Measurements from ENCODE around the gene CAMK1.

Gene CAMK1

GRCh38 chr3:9769426-9770275 lies at the start of gene CAMK1:
Gene CAMK1 (minus strand): TSS chr3:9769947. CDS start chr3:9767749, 2,198 bp downstream.
- DNase-seq = peak; percentile 9

GRCh38 chr3:9818666-9819335 lies 49.1 kb upstream of the CAMK1 start:
- no peak for DNase-seq

GRCh38 chr3:9817436-9817835 lies 47.7 kb upstream of the CAMK1 start:
- DNase-seq = no peak

- no peak for DNase-seq
These were observed 46.2 kb upstream of the CAMK1 start for GRCh38 chr3:9815986-9816385.

GRCh38 chr3:9812870-9813483 lies 43.2 kb upstream of the CAMK1 start:
- DNase-seq = no peak

- no peak for DNase-seq
These were observed 41.1 kb upstream of the CAMK1 start for GRCh38 chr3:9810846-9811245.

DNA sequence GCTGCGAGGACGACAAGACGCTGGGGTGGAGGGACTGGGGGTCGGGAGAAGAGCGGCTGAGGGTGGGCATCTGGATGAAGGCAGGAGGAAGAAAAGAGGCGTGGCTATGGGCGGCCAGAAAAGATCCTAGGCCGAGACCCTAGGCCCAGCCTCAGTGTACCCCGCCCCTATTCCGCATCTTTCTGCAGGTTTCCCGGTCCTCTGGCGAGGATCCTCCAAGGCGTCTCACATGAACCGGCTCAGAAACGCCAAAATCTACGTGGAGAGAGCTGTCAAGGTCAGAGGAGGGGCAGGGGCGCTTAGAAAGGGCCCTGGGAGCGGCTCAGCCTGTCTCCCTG lies 40.7 kb upstream of the CAMK1 start:
- no peak for DNase-seq

- peak; percentile 46 for DNase-seq
These were observed 40.1 kb upstream of the CAMK1 start, which contains the start of gene TTLL3 for GRCh38 chr3:9809615-9810432. Gene TTLL3 (plus strand): TSS chr3:9810262. CDS start chr3:9810662, 400 bp downstream.

GRCh38 chr3:9809239-9809614 lies 39.5 kb upstream of the CAMK1 start:
- DNase-seq = no peak

- DNase-seq = no peak
These were observed 38.7 kb upstream of the CAMK1 start for GRCh38 chr3:9808345-9809037.

DNA sequence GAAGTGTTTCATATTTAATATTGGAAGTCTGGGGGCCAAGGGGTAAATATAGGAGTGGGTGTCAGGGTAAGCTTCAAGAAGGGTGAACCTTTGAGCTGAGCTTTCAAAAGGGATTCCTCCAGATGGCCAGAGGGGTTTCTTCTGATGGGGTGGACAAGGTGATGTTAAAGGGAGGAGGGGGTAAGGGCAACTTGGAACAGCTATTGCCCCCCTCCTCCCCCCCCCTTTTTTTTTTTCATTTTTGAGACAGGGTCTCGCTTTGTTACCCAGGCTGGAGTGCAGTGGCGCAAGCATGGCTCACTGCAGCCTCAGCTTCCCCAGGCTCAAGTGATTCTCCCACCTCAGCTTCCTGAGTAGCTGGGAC lies 38.2 kb upstream of the CAMK1 start:
- no peak for DNase-seq

DNA sequence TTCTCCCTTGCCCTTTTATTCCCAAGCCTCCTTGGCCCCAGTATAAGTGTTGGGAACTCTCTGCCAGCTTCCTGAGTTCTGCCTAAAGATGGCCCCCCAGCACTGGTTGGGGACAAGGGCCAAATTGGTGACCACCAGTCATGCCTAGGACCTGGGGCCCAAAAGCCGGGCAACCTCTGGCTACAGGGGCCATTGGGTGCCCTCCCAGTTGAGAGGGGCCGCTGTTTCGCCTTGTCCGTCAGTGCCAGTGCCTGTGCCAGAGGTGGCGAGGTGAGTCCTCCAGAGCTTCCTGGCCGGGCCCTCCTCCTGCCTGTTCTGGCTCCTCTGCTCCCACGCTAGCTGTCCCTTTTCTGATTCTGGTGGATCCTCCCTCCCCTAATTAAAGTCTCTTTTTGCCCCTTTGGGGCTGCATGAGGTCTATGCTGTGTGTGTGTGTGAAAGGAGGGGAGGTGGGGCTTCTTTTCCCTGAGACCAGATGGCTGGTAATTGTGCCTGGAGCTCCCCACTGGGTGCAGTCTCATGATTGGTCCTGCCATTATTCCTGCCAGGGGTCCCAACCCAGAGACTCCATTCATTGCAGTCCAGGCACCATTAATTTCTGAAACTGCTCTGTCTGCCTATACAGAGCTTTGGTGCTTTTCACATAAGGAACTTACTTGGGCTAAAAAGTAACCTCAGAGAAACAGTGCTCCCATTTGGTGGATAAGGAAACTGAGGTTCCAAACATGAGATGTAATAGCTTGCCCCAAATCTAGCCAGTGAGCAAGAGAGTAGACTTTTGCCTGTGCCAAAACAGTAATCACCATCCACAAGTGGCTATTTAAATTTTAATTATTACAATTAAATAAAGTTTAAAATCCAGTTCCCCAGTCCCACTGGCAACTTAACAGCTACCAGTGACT lies 37.2 kb upstream of the CAMK1 start:
- DNase-seq = no peak

GRCh38 chr3:9806137-9806536 lies 36.4 kb upstream of the CAMK1 start:
- DNase-seq = no peak

DNA sequence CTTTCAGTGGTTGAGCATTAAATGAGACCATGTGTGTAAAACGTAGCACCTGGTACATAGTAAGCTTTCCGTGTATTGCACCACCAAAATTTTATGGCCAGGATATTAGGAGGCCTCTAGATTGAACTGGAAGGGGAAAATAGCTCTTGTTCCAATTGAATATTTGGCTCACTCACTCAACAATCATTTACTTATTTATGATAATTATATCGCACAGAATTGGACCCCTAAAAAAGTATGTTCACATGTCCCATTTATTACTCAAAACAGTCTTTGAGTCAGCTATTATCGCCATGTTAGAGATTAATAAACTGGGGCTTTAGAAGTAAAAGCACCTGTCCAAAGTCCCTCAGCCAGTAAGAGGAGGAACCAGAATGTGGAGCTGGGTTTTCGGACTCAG lies 35.2 kb upstream of the CAMK1 start:
- no peak for DNase-seq

- no peak for DNase-seq
These were observed 33.7 kb upstream of the CAMK1 start for GRCh38 chr3:9803494-9803893.

GRCh38 chr3:9800529-9800928 lies 30.8 kb upstream of the CAMK1 start:
- DNase-seq = no peak

DNA sequence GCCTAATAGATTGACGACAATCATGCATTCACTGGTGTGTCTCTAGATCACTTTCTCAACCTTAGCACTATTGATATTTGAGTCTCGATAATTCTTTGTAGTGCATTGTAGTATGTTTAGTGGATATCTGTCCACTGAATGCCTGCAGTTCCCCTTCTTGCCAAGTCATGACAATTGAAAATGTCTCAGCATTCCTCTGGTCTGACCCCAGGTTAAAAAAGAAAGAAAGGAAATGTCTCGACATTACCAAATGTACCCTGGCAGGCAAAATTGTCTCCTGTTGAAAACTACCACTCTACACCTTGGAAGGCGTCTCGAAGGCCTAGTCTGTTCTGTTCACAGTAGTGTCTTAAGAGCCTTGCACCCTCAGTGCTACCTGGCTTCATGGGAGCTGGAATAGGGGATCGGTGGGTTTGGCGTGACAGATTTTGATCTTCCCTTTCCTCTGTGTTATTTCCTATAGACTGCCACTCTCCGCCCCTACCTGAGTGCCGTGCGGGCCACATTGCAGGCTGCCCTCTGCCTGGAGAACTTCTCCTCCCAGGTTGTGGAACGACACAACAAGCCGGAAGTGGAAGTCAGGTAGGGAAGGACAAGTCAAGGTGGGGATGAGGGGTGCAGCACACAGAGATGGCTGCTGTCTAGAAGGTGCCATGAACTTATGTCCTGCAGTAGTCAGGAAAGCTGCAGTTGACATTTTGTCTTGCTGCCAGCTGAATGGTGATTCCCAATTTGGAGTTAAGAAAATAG lies 27.6 kb upstream of the CAMK1 start:
- no peak for DNase-seq

DNA sequence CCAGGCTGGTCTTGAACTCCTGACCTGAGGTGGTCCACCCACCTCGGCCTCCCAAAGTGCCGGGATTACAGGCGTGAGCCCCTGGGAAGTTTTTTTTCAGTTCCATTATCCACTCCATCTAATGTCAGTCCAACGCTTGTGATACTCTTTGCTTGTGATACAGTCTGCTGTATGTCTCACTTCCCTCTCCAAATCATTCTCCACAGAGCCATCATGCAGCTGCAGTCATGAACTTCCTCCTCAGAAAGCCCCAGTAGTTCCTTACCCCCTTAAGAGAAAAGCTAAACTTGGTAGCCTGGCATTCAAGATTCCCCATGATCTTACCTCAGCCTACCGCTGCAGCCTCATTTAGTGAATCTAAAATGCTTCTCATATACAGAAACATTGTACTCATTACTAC lies 25.5 kb upstream of the CAMK1 start:
- DNase-seq = no peak

GRCh38 chr3:9794400-9794799 lies 24.7 kb upstream of the CAMK1 start:
- no peak for DNase-seq

DNA sequence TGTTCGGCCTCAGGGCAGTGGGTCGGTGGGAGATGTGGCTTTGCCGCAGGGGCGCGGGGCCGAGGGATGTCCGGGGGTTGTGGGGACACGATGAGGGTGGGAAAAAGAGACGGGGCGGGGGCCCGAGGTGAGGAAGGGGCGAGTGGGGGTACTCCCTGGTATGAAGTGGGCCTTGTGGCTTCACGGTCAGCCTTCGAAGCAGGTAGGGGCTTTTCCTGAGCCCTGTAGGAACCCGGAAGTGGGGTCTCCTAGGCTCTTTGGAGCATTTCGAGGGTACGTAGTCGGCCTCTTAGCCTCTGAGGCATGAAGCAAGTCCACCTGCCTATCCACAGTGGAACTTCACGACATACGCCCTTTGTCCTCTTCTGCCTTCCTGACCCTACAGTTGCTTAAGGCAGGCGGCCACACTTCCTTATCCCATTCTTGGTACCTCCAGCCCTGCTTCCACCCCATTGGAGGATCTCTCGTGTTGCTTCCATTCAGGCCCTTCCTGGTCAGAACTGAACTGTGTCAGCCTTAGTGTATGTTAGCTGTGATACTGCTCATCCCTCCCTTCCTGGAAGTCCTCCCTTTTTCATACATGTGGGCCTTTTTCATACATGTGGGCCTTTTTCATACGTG lies 23.5 kb upstream of the CAMK1 start:
- DNase-seq = no peak

All from NCI-H1105 (cell line).